HL-60 (cell line): ENCODE results near the gene IBTK.
"Not testable (repeated sequence)": the region's sequence is repeated elsewhere in the genome, so short reads cannot be mapped to it uniquely, and the experiment has no call there.

ENCODE experiments used
- DNase-seq, 2 experiments: peaks; one replicate each; pipeline ENCODE4 v3.0.0-alpha.2; 2010 to 2020; ENCODE audit warnings: low read depth in 1 of 2, low spot score in 1 of 2
- H3K27ac ChIP-seq: fragments of 250-450 bp; sonication (Bioruptor Pico); replicated peaks from 2 replicates; pipeline ENCODE4 v1.5.1; 2020; ENCODE audit warnings: mild to moderate bottlenecking, moderate library complexity
- H3K27me3 ChIP-seq: fragments of 250-450 bp; sonication (Bioruptor Pico); 2 replicates; pipeline ENCODE4 v1.5.1; 2021; ENCODE audit warnings: mild to moderate bottlenecking, moderate library complexity; ENCODE audit not compliant: insufficient read depth, poor library complexity, severe bottlenecking
- H3K4me3 ChIP-seq: replicated peaks from 2 replicates; pipeline ENCODE4 v1.5.1; 2011; ENCODE audit warnings: mild to moderate bottlenecking, control low read depth, low read length; ENCODE audit not compliant: insufficient read depth
- CTCF ChIP-seq: IDR thresholded peaks from one replicate; pipeline ENCODE4 v1.5.1; 2011; ENCODE audit warnings: low read length, control low read depth, inconsistent platforms; ENCODE audit not compliant: insufficient read depth
- GABPA ChIP-seq: IDR thresholded peaks from 2 replicates; pipeline ENCODE4 v1.6.1; 2012; ENCODE audit warnings: low read depth
- POLR2AphosphoS5 ChIP-seq: IDR thresholded peaks from 2 replicates; pipeline ENCODE4 v1.6.1; 2012; ENCODE audit warnings: low read depth
- REST ChIP-seq: IDR thresholded peaks from 2 replicates; pipeline ENCODE4 v1.6.1; 2012; ENCODE audit warnings: low read depth; ENCODE audit not compliant: insufficient replicate concordance
- SPI1 ChIP-seq: IDR thresholded peaks from 2 replicates; pipeline ENCODE4 v1.6.1; 2012; ENCODE audit warnings: low read depth, mild to moderate bottlenecking, borderline replicate concordance
- long read RNA-seq: library from polyadenylated mRNA; unstranded; transcript quantifications from one replicate; pipeline ENCODE4 v2.0.0, GENCODE V29; 2020

IBTK gene
- long read RNA-seq, partial matches to known transcripts = 115 of 121 reads
- long read RNA-seq, other reads (novel, unspliced or antisense) = 6 of 121 reads

- H3K4me3 ChIP-seq = peak within 1 kb of the TSS; percentile 93
- no peaks in the 10 kb centered on the region for H3K27me3 ChIP-seq
- TF ChIP-seq GABPA (no peak), POLR2AphosphoS5 (peak; percentile 37)
- DNase-seq = peak; percentile 75 to 95
- peak within 1 kb of the TSS; percentile 88 for H3K27ac ChIP-seq
Measured at GRCh38 chr6:82247505-82248272, at the start of gene IBTK. TSS of gene IBTK (minus strand) at chr6:82247744. CDS start at chr6:82240486, 7,258 bp downstream.

- no peaks in the 10 kb centered on the region for H3K27me3 ChIP-seq
- no peak overlapping the region for H3K4me3 ChIP-seq
- TF ChIP-seq CTCF (no peak), SPI1 (no peak), GABPA (no peak), POLR2AphosphoS5 (no peak), REST (no peak)
- no peak overlapping the region for H3K27ac ChIP-seq
- no peak for DNase-seq
Measured at GRCh38 chr6:82283771-82284410, 36.3 kb upstream of the IBTK start.

GRCh38 chr6:82281550-82281949, 34.0 kb upstream of the IBTK start:
- not testable (repeated sequence) for H3K27ac ChIP-seq, H3K27me3 ChIP-seq, DNase-seq, H3K4me3 ChIP-seq

GRCh38 chr6:82277686-82278085, 30.1 kb upstream of the IBTK start:
- H3K4me3 ChIP-seq = no peak overlapping the region
- H3K27me3 ChIP-seq = no peaks in the 10 kb centered on the region
- TF ChIP-seq SPI1 (no peak), CTCF (no peak), REST (no peak), GABPA (no peak), POLR2AphosphoS5 (no peak)
- H3K27ac ChIP-seq = no peak overlapping the region
- no peak for DNase-seq
